Measurements from ENCODE around the gene OR13C8.

The OR13C8 gene

GRCh38 chr9:104617418-104617817, 48.5 kb downstream of the OR13C8 start:
- DNase-seq (ENCODE audit: low spot score): no peak

DNA sequence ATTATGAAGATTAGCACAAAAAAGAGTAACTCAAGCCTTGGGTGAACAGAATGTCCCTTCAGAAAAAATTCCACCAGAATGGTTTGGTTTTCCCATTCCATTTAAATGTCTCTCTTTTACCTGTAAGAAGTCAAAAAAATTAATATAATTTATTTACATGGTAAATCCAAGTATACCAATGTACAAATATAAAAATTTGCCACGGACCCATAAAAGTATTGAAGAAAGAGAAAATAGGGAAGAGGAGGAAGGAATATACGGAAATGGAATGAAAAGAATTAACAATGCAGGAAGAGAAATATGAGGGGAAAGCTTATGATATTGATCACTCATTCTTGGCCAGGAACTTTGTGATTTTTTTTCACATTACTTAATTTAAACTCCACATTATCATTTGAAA, 49.1 kb downstream of the OR13C8 start, which contains the start of gene OR13C9:
TSS of gene OR13C9 (minus strand) at position 101 of the 400 bp plus-strand sequence. CDS start at position 101, 0 bp downstream.
- no peak for DNase-seq (ENCODE audit: low spot score)
